ENCODE measurements around the gene IGSF23.
"Not testable (repeated sequence)": the region's sequence is repeated elsewhere in the genome, so short reads cannot be mapped to it uniquely, and the experiment has no call there.

The IGSF23 gene

GRCh38 chr19:44681992-44682790 lies 68.8 kb downstream of the IGSF23 start:
- no peak for DNase-seq
- Mint-ChIP-seq H3K4me3 (no peak overlapping the region), H3K4me1 (peaks cover 25% of the 10 kb centered on the region)

GRCh38 chr19:44682807-44683206 lies 69.4 kb downstream of the IGSF23 start:
- H3K27ac Mint-ChIP-seq, result peak overlapping the region; percentile 2
- no peaks in the 10 kb centered on the region for H3K9me3 Mint-ChIP-seq
- H3K4me3 Mint-ChIP-seq, result no peak overlapping the region
- no peaks in the 10 kb centered on the region for H3K36me3 Mint-ChIP-seq (ENCODE audit: low read depth)
- H3K27me3 Mint-ChIP-seq (ENCODE audit: low read depth, poor library complexity), result peaks cover 19% of the 10 kb centered on the region
- H3K4me1 Mint-ChIP-seq, result peaks cover 23% of the 10 kb centered on the region
- DNase-seq, result no peak
- no peak for TF ChIP-seq CTCF (IDR thresholded peaks at IDR 0.05)

More at GRCh38 chr19:44681992-44682790, 68.8 kb downstream of the IGSF23 start:
- no peak overlapping the region for H3K27ac Mint-ChIP-seq
- H3K9me3 Mint-ChIP-seq, result no peaks in the 10 kb centered on the region
- H3K27me3 Mint-ChIP-seq (ENCODE audit: low read depth, poor library complexity), result peaks cover 19% of the 10 kb centered on the region
- no peaks in the 10 kb centered on the region for H3K36me3 Mint-ChIP-seq (ENCODE audit: low read depth)
- no peak for TF ChIP-seq CTCF (IDR thresholded peaks at IDR 0.05)

GRCh38 chr19:44683434-44684210 lies 70.3 kb downstream of the IGSF23 start:
- Mint-ChIP-seq H3K27ac (no peak overlapping the region), H3K4me3 (no peak overlapping the region), H3K9me3 (no peaks in the 10 kb centered on the region), H3K27me3 (ENCODE audit: low read depth, poor library complexity) (peaks cover 16% of the 10 kb centered on the region), H3K4me1 (peaks cover 23% of the 10 kb centered on the region), H3K36me3 (ENCODE audit: low read depth) (no peaks in the 10 kb centered on the region)
- no peak for DNase-seq
- TF ChIP-seq CTCF (IDR thresholded peaks at IDR 0.05), result no peak

- H3K4me3 Mint-ChIP-seq; H3K27ac Mint-ChIP-seq; DNase-seq; H3K36me3 Mint-ChIP-seq (ENCODE audit: low read depth); H3K9me3 Mint-ChIP-seq: not testable (repeated sequence)
- Mint-ChIP-seq H3K4me1 (peaks cover 23% of the 10 kb centered on the region), H3K27me3 (ENCODE audit: low read depth, poor library complexity) (peaks cover 20% of the 10 kb centered on the region)
Observed at GRCh38 chr19:44684396-44684795, 71.0 kb downstream of the IGSF23 start.

- H3K36me3 Mint-ChIP-seq (ENCODE audit: low read depth), result no peaks in the 10 kb centered on the region
- no peak overlapping the region for H3K4me3 Mint-ChIP-seq
- no peak for TF ChIP-seq CTCF (IDR thresholded peaks at IDR 0.05)
- peak overlapping the region; percentile 96 for H3K27ac Mint-ChIP-seq
- no peaks in the 10 kb centered on the region for H3K9me3 Mint-ChIP-seq
- DNase-seq, result no peak
- H3K27me3 Mint-ChIP-seq (ENCODE audit: low read depth, poor library complexity), result peaks cover 23% of the 10 kb centered on the region
- peaks cover 23% of the 10 kb centered on the region for H3K4me1 Mint-ChIP-seq
Observed at GRCh38 chr19:44684892-44685863, 71.8 kb downstream of the IGSF23 start.
